HG02852 (cell line): ENCODE measurements around the gene APLNR.
"Not testable (repeated sequence)": the region's sequence is repeated elsewhere in the genome, so short reads cannot be mapped to it uniquely, and the experiment has no call there.

Experiments used
- ATAC-seq: cut with Tn5 transposase; IDR thresholded peaks from one replicate; pipeline ENCODE4 v1.9.1; 2021; ENCODE audit warnings: mild to moderate bottlenecking, moderate library complexity; ENCODE audit not compliant: unreplicated experiment

APLNR gene

DNA sequence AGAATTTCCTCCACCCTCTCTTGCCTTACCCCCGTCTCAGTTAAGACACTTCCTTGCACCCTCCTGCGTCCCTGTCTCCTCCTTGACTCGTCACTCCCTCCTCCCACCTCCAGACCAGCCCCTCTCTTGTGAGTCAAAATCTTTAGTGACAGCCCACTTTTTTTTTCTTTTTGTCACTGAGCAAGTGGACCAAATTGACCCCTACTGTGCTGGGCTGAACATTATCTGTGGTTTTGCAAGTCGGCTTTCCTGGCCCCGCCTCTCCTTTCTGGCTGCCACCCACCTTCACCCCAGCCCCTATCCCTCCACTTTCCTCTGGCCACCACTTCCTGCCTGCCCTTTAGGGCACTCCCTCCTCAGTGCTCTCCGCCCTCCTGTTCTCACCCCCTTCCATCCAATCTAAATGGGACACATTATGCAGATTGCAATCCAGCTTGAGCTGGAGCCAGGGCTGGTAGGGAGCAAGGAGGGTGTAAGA lies at the start of gene APLNR:
Gene APLNR, minus strand, starts transcription at position 47 of the 478 bp plus-strand sequence. CDS start 246 bp downstream, outside the sequence.
- ATAC-seq: no peak

DNA sequence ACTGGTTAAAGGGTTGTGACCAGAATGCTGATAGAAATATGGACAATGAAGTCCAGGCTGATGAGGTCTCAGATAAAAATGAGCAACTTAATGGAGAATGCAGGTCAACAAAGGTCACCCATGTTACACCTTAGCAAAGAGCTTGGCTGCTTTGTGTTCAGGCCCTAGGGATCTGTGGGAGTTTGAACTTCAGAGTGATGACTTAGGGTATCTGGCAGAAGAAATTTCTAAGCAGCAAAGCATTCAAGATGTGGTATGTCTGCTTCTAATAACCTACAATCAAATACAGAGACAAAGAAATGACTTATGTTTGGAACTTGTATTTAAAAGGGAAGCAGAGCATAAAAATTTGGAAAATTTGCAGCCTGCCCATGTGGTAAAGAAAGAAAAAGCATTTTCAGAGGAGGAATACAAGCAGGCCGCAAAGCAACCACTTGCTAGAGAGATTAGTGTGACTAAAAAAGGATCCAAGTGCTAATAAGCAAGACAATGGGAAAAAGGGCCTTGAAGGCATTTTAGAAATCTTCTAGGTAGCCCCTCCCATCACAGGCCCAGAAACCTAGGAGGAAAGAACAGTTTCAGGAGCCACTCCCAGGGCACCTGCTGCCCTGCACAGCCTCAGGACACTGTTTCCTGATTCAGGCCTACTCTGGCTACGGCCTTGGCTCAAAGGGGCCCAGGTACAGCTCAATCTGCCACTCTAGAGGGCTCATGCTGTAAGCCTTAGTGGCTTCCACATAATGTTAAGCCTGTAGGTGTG lies 46.4 kb upstream of the APLNR start:
- ATAC-seq: no peak

DNA sequence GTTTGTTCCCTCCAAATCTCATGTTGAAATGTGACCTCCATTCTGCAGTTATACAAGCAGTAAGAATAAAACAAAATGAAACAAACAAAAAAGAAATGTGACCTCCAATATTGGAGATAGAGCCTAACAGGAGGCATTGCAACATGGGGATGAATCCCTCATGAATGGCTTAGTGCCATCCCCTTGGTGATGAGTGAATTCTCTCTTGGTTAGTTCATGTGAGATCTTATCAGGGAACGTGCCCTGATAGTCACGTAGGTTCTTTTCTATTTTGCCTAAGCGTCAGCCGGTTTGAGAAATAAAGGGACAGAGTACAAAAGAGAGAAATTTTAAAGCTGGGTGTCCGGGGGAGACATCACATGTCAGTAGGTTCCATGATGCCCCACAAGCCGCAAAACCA lies 44.5 kb upstream of the APLNR start:
- ATAC-seq: not testable (repeated sequence)

DNA sequence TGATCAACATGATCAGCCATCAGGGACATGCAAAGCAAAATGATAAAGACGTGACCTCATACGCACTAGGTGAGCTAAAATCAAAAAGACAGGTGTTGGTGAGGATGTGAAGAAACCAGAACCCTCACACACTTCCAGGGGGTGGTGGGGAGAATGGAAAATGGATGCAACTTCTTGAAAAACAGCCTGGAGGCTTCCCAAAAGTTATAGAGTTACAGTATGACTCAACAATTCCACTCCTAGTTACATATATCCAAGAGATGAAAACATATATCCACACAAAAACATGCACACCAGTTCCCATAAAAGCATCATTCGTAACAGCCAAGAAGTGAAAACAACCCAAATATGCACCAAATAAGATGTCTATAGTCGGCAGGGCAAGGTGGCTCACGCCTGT lies 42.1 kb upstream of the APLNR start:
- no peak for ATAC-seq

DNA sequence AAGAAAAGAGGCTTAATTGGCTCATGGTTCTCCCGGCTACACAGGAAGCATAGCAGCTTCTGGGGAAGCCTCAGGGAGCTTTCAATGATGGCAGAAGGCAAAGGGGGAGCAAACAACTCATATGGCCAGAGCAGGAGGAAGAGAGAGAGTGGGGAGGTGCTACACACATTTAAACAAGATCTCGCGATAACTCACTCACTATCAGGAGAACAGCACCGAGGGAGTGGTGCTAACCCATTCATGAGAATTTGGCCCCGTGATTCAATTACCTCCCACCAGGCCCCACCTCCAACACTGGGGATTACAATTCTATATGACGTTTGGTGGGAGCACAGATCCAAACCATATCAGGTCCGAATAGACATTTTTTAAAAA lies 41.7 kb upstream of the APLNR start:
- ATAC-seq: no peak

DNA sequence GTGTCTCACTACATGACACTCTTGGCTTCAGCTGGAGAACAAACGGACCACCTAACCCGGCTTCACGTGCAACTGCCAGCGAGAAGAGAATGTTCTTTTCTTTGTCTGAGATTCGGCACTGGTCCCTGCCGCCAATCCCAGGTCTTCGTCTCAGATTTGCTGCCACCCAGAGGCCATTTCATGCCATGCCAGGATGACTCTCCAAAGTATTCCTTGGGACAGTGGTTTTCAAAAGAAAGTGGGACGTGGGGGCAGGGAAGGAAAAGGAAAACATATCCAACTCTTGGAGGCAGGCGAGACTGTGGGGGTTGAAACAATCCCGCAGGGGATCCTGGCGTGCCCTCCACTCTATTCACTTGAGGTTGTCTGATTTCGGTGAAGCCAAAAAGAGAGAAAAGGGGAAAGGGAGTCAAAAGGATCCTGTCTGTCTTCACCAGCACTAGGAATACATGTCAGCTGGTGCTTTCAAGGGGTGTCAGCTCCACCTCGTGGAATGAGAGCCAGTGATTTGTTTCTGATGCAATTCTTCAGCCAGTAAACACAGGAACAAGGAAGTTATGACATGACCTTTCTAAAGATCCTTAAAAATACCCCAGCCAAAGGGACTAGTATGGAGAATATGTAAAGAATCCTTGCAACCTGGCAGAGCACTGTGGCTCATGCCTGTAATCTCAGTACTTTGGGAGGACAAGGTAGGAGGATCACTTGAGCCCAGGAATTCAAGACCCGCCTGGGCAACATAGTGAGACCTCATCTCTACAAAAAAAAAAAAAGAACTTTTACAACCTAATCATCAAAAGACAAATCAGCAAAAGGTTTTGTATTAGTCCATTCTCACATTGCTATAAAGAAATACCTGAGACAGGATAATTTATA lies 41.0 kb upstream of the APLNR start:
- peak; percentile 82 for ATAC-seq

DNA sequence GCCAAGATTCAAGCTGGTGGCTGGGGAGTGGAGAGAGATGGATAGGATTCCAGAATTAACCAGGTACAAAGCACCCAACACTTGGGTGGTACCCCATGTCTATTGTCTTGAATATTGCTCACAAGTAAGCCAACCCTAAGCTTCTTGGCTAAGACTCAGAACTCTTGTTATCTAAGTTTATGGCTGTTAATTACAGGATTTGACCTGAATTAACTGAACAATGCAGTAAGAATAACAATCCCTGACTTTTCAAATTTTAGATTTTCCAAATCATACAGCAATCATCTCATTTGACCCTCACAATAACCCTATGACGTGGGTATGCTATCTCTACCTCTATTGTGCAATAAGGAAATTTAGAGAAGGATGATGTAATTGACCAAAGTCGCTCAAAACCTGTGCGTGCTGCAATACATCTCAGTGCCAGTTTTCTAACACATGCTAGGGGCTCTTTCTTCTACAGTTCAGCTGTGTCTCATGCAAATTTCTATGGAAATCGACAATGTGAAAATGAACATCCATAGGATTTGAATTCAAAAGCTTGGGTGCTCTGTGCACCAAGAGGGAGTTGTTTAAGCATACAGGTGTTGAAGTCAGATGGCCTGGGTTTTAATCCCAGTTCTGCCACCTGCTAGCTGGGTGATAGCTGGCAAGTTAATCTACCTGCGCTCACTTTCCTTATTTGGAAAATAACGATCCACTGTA lies 40.1 kb upstream of the APLNR start:
- ATAC-seq: peak; percentile 7

DNA sequence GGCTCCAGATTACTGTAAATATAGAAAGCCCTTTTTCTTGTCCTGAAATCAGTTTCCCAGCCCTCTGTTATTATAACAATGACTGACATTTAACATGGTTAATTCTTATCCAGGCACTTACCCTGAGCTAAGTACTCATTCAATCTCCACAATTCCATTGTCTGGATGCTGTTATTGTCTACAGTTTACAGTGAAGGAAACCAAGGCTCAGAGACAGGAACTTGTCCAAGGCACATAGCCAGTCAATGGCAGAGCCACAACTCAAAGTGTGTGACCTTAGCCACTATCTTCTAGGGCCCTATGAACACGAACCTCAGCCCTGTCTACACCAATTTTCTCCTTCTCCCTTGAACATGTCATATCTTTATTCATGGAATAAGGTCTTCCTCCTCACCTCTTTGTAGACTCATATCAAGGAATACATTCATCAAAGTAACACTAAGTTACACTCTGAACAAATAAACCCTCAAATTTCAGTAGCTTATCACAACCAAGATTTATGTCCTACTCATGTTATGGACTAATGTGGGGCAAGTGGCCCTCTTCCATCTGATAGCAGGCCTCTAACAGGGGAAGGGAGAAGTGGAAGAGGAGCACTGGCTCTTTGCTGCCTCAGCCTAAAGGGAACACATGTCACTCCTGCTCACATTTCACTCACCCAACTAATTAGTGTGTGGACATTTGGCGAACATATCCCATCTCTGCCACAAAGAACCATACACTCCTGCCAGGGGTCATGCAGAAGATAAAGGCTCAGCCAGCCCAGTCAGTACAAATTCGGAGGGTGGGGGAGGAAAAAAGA lies 39.3 kb upstream of the APLNR start:
- ATAC-seq: no peak

DNA sequence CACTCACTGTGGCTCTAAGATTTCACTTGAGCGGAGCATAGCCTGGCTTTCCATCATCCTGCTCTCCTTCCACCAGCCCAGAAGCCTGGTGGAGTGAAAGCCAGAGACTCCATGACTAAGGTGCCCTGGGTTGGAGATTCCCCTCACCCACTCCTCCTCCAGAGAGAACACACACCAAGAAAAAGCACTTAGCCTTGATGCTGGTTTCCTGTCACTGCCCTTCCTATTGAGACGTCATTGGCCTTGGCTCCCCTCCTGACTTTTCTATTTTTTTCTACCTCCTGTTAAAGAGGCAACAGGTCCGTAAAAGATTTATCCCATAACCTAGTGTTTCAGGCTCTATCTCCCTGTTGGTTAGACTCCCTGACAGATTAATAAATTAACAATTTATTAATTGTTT lies 38.5 kb upstream of the APLNR start:
- ATAC-seq: no peak

DNA sequence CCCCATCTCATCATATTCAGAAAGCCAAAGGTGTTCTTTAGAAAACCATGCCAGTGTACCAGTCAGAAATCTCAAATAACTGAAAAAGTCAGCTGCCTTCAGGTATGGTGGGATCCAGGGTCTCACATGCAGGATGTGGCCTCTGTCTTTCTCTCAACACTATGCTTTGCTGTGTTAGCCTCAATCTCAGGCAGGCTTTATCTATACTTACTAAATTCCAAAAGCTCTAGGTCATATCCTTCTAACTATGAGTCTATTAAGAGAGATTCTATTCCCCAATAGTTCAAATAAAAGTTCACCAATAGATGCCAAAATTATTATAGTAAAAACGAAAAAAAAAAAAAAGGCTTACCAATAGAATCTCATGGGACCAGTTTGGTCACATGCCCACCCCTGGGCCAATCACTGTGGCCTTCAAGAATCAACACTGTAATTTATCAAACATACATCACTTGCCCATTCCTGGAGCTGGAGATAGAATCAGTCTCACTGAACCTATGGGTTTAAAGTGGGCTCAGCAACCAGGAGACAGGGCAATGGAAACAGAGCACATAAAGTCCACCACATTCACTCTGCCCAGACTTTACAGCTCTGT lies 38.0 kb upstream of the APLNR start:
- ATAC-seq: no peak

DNA sequence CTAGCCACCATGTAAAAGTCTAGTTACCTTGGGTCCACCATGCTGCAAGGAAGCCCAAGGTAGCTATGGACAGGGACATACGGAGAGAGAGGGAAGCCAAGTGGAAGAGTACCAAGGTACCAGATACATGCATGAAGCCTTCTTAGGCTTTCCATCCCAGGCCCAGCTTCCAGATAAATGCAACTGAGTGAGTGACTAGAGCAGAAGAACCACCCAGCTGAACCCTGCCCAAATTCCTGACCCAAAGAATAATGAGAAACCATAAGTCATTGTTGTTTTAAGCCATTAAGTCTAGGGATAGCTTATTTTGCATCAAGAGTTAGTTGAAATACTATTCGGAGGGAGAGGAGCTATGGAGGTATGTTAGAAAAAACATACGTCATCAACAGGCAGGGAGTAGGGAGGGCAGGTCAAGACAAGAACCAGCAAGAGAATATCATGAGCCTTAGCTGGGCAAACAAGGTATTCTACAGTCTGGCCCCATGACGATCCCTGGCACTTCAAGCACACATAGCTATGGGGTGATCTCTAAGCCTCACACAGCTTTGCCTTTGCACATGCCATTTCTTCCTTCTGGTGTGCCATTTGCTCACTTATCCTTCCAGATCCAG lies 36.5 kb upstream of the APLNR start:
- no peak for ATAC-seq

DNA sequence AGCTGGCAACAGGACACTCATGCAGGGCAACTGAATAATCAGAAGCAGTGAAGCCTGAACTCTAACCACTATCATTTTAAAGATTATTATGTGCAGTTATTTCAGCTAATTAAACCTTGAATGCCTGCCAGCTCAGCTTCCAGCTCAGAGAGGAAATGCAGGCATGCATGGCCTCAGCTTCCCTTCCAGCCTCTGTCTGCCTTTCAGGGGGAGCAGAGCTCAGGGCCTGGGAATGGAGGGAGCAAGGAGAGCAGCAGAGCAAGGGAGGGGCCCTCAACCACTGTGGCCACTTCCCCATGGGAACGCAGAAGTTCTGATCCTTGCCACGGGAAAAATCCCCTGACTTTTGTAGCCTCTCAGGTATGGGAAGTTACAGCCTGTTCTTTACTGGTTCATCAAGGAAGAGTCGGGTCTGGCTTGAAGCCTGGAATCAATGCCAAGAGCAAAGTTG lies 32.5 kb upstream of the APLNR start:
- ATAC-seq: no peak

DNA sequence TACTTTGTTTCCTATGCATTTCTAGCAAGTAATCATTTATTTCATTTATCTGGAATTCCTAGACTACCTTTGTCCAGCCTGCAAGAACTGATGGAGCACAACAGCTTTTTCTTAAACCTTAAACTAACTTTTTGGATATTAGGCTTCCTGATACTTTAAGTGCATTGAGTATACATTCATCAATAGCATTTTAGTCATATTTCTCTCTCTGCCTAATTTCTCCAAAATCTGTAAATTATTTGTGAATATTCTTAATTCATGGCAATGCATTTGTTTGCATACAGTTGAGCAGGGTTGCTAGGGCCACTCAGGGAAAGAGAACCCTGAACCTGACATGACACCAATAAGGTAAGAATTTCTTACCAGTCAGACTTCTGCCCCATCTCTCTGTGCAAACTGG lies 29.1 kb upstream of the APLNR start:
- ATAC-seq: no peak

DNA sequence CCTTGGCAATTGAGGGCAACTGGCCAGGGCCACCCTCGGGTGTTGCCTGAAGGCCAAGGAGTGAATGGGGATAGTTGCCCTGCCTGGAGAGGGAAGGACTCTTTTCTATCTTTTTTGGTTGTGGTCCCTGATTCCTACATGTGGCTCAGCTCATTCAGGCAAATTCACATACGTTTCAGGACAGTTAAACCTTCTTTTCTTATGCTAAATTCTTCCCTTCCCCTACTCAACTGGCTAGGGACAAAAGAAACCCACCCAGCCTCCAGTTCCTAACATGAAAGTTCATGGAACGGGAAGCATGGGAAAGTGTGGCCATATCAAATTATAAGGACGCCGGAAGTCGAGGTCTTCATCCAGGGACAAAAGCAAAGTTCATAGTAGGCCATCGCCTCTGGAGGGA lies 26.3 kb upstream of the APLNR start:
- ATAC-seq: no peak

DNA sequence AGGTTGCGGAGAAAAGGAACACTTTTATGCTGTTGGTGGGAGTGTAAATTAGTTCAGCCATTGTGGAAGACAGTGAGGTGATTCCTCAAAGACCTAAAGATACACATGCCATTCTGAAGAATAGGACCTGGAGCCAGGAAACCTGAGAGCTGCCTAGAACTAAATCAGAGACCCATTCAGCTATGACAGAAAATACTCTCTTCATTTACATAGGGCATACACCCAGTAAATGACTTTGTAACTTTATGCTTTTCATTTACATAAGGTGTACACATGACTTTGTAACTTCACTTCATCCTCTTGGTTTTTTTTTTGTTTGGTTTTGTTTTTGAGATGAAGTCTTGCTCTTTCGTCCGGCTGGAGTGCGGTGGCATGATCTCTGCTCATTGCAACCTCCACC lies 25.1 kb upstream of the APLNR start:
- no peak for ATAC-seq

DNA sequence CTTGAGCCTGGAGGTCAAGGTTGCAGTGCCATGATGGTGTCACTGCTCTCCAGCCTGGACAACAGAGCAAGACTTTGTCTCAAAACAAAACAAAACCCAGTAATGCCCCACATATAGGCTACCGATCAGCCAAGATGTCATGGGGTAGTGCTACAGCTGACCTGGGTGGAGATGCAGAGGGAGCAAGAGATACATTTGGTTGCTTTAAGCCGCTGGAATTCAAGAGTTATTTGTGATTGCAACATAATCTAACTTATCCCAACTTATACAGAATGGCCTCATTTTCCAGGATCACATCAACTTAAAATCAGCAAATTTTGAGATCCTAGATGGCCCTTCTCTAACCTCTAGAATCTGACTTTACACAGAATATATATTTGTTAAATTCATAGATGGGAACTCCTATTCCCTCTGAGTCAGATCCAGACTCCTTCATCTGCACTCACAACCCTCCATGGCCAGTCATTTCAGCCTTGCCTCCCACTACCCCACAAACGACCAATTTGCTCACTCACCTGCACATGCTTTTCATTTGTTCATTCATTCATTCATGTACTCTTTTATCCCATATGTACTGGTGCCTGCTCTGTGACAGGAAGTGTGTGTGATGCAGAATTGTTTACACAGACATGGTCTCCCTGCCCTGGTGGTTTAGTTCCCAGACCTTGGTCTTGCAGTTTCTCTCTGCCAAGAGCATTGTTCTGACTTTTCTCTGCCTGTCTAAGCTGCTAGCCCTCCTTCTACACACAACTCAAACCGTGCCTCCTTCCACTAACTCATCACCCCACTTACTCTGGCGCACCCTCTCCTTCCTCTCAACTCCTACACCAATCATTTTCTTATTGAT lies 24.1 kb upstream of the APLNR start:
- peak; percentile 70 for ATAC-seq

DNA sequence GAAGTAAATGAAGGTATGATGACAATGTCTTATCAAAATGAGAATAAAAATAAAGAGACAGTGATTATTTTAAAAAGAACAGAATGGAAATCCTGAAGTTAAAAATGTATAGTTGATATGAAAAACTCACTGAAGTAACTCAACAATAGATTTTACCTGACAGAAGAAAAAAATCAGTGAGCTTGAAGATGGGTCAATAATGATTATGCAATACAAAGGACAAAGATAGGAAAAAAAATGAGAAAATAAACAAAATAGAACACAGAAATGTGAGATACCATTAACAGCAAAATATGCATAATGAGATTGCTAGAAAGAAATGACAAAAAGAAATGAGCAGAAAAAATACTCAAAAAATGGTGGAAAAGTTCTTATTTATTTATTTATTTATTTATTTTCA lies 19.1 kb upstream of the APLNR start:
- no peak for ATAC-seq

DNA sequence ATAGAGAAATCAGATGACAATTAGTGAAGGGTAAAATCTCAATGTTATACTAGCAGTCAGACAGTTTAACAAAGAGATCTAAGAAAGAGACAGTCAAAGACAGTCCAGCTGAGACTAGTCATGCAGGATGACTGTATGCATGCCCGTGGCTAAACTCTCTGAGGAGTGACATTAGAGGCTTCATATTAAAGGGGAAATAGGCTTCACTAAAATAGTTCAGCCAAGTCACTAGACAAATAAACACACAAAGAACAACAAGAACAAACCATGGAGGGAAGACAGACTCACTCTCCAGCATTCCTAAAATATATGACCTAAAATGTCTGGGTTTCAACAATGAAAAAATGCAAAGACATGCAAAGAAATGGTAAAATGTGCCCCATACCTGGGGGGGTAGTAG lies 18.6 kb upstream of the APLNR start:
- no peak for ATAC-seq

DNA sequence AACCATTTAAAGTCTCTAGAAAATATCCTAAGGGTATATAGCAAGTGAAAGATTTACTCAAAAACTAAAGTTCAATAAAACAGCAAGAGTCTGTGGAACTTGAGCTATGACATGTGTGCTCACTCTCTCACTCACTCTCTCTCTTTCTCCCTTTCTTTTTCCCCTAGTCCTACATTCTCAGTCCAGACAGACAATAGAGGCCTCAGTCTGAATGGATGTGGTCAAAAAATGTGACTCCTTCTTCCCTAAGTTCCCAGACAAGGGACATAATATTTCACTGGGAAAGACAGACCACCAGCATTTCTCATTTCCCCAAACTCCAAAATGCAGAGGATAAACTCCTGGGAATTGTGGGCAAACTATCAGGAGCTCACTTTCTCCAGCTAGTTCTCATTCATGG lies 17.6 kb upstream of the APLNR start:
- ATAC-seq: no peak
